Measurements from ENCODE around the gene RNASEH2B.
A peak's percentile ranks its signal among the peaks of the same experiment; 100 is the strongest.

RNASEH2B gene

DNA sequence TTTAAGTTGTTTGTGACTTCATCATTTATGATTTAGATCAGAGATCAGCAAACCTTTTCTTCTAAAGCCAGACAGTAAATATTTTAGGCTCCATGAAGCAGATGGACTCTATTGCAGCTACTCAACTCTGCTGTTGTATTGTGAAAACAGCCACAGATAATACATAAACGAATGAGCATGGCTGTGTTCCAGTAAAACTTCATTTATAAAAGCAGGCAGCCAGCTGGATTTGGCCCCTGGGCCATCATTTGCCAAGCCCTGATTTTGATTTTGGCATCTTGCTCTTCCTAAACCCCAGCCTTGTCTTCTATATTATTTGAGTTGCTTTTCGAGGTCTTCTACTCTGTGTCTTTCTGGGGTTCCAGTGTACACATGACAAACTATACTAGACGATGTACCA, 41.3 kb downstream of the RNASEH2B start:
- DNase-seq (ENCODE audit: low read depth): no peak
- H3K4me3 ChIP-seq (ENCODE audit: low read length): no peak overlapping the region
- TF ChIP-seq, protein P1, sequence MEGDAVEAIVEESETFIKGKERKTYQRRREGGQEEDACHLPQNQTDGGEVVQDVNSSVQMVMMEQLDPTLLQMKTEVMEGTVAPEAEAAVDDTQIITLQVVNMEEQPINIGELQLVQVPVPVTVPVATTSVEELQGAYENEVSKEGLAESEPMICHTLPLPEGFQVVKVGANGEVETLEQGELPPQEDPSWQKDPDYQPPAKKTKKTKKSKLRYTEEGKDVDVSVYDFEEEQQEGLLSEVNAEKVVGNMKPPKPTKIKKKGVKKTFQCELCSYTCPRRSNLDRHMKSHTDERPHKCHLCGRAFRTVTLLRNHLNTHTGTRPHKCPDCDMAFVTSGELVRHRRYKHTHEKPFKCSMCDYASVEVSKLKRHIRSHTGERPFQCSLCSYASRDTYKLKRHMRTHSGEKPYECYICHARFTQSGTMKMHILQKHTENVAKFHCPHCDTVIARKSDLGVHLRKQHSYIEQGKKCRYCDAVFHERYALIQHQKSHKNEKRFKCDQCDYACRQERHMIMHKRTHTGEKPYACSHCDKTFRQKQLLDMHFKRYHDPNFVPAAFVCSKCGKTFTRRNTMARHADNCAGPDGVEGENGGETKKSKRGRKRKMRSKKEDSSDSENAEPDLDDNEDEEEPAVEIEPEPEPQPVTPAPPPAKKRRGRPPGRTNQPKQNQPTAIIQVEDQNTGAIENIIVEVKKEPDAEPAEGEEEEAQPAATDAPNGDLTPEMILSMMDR (conservative IDR thresholded peaks at IDR 0.05; ENCODE audit: low read depth, low read length): no peak

- TF ChIP-seq, protein P1 (conservative IDR thresholded peaks at IDR 0.05; ENCODE audit: low read depth, low read length): no peak
- DNase-seq (ENCODE audit: low read depth): no peak
- H3K4me3 ChIP-seq (ENCODE audit: low read length): no peak overlapping the region
Observed at GRCh38 chr13:50951366-50951765, 41.8 kb downstream of the RNASEH2B start.

DNA sequence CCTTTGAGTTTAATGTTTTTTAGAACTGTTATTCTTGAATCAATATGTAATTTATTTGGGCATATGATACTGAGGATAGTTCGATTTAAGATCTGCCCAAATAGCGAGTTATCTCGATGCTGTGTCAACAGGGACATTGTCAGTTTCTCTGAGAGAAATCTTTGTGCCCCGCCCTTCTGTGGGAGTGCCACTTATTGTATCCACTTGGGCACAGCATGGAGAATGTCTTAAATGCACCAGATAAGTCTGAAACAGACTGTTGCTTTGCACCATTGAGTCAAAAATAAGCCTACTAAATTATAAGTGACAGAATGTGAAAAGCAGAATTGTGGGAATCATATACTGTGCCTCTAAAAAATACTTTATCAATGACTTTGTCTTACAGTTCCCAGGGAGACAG, 45.6 kb downstream of the RNASEH2B start:
- TF ChIP-seq, protein P1 (conservative IDR thresholded peaks at IDR 0.05; ENCODE audit: low read depth, low read length): no peak
- H3K4me3 ChIP-seq (ENCODE audit: low read length): no peak overlapping the region
- no peak for DNase-seq (ENCODE audit: low read depth)

DNA sequence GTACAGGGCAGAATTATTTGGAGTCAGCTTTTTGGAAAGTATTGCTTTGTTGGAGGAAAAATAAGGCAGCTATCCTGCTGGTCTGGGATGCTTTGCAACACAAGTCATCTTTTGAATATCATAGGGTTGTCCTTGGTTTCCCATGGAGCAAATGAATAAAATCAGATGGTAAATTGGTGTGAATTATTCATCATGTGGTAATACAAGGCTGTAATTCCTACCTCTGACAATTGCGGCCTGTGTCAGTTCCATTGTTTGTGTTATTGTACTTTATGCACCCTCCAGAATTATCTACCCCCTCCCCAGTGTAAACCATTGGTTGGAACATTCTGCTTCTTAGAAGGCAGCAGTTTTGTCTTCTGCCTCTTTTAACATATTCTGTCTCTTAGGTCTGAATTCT, 46.2 kb downstream of the RNASEH2B start:
- TF ChIP-seq, protein P1 (conservative IDR thresholded peaks at IDR 0.05; ENCODE audit: low read depth, low read length): no peak
- no peak overlapping the region for H3K4me3 ChIP-seq (ENCODE audit: low read length)
- no peak for DNase-seq (ENCODE audit: low read depth)

DNA sequence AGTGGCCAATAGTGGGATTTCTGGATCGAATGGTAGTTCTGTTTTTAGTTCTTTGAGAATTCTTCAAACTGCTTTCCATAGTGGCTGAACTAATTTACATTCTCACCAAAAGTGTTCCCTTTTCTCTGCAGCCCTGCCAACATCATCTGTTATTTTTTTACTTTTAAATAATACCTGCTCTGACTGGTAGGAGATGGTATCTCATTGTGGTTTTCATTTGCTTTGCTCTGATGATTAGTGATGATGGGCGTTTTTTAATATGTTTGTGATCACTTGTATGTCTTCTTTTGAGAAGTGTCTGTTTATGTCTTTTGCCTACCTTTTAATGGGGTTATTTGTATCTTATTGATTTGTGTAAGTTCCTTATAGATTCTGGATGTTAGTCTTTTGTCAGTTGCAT, 48.0 kb downstream of the RNASEH2B start:
- DNase-seq (ENCODE audit: low read depth): no peak
- TF ChIP-seq, protein P1 (conservative IDR thresholded peaks at IDR 0.05; ENCODE audit: low read depth, low read length): no peak
- no peak overlapping the region for H3K4me3 ChIP-seq (ENCODE audit: low read length)

GRCh38 chr13:50969691-50970090, 60.1 kb downstream of the RNASEH2B start:
- TF ChIP-seq, protein P1 (conservative IDR thresholded peaks at IDR 0.05; ENCODE audit: low read depth, low read length): peak; percentile 18
- H3K4me3 ChIP-seq (ENCODE audit: low read length): no peak overlapping the region
- no peak for DNase-seq (ENCODE audit: low read depth)

DNA sequence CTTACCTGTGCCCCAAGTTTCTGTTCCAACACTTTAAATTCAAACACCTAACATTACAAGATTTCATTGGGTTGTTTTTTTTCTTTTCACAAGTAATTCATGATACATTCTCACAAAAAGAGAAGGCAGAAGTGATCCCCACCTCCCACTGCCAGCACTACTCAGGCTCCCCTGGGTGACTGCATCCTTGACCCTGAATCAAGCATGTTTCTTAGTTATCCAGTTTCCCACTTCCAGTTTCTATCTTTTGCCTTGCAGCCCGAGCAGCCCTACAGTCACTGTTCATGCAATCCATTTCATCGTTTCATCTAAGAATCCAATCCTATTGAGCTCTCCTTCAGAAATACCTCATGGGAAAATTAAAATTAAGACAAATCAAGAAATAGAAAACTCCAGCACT, 61.4 kb downstream of the RNASEH2B start:
- TF ChIP-seq, protein P1 (conservative IDR thresholded peaks at IDR 0.05; ENCODE audit: low read depth, low read length): no peak
- DNase-seq (ENCODE audit: low read depth): no peak
- no peak overlapping the region for H3K4me3 ChIP-seq (ENCODE audit: low read length)
